SK-N-SH treated with all-trans-retinoic acid at 6 μM for 48 hours (cell line): ENCODE results near the gene BZW1.

Source experiments
- ATAC-seq: fragments of 200-7000 bp; cut with Tn5 transposase; 3 replicates; pipeline ENCODE4 v1.9.1; 2020; ENCODE audit warnings: mild to moderate bottlenecking, moderate library complexity
- ARNTL ChIP-seq: fragments of 450-650 bp; formaldehyde crosslinking; IDR thresholded peaks from 2 replicates; pipeline ENCODE4 v1.5.0; 2020; ENCODE audit warnings: low read depth, mild to moderate bottlenecking, moderate library complexity, borderline replicate concordance
- BACH2 ChIP-seq: fragments of 250-450 bp; sonication (Bioruptor Pico); IDR thresholded peaks from 2 replicates; pipeline ENCODE4 v1.9.0; 2021; ENCODE audit warnings: mild to moderate bottlenecking, borderline replicate concordance
- CSDC2 ChIP-seq: fragments of 250-450 bp; sonication (Bioruptor Pico); IDR thresholded peaks from 2 replicates; pipeline ENCODE4 v1.5.0; 2020; ENCODE audit warnings: mild to moderate bottlenecking, moderate library complexity
- ESRRG ChIP-seq: fragments of 250-450 bp; sonication (Bioruptor Pico); IDR thresholded peaks from 2 replicates; pipeline ENCODE4 v1.6.1; 2021; ENCODE audit warnings: mild to moderate bottlenecking
- GLIS3 ChIP-seq: fragments of 250-450 bp; sonication (Bioruptor Pico); IDR thresholded peaks from 2 replicates; pipeline ENCODE4 v1.5.0; 2020; ENCODE audit warnings: mild to moderate bottlenecking, moderate library complexity
- ISL1 ChIP-seq: fragments of 250-450 bp; sonication (Bioruptor Pico); IDR thresholded peaks from 2 replicates; pipeline ENCODE4 v2.1.2; 2022; ENCODE audit warnings: mild to moderate bottlenecking, moderate library complexity
- OSR1 ChIP-seq: fragments of 250-450 bp; sonication (Bioruptor Pico); IDR thresholded peaks from 2 replicates; pipeline ENCODE4 v1.8.0; 2022; ENCODE audit warnings: moderate library complexity, mild to moderate bottlenecking, inconsistent platforms
- PPARA ChIP-seq: fragments of 250-450 bp; sonication (Bioruptor Pico); IDR thresholded peaks from 2 replicates; pipeline ENCODE4 v1.5.0; 2020; ENCODE audit warnings: mild to moderate bottlenecking, borderline replicate concordance
- RARB ChIP-seq: fragments of 250-450 bp; sonication (Bioruptor Pico); IDR thresholded peaks from 2 replicates; pipeline ENCODE4 v1.8.0; 2021; ENCODE audit warnings: mild to moderate bottlenecking, moderate library complexity
- TCF4 ChIP-seq: fragments of 250-450 bp; sonication (Bioruptor Pico); IDR thresholded peaks from 2 replicates; pipeline ENCODE4 v1.8.0; 2021; ENCODE audit warnings: mild to moderate bottlenecking, moderate library complexity, borderline replicate concordance
- TOX ChIP-seq: fragments of 250-450 bp; sonication (Bioruptor Pico); IDR thresholded peaks from 2 replicates; pipeline ENCODE4 v1.8.0; 2021; ENCODE audit warnings: mild to moderate bottlenecking, moderate library complexity, borderline replicate concordance
- ZC3H10 ChIP-seq: fragments of 250-450 bp; sonication (Bioruptor Pico); IDR thresholded peaks from 2 replicates; pipeline ENCODE4 v1.5.1; 2021; ENCODE audit warnings: mild to moderate bottlenecking, moderate library complexity
- ZFP3 ChIP-seq: fragments of 250-450 bp; sonication (Bioruptor Pico); IDR thresholded peaks from 2 replicates; pipeline ENCODE4 v1.5.0; 2020; ENCODE audit warnings: mild to moderate bottlenecking, moderate library complexity
- ZFP30 ChIP-seq: fragments of 450-650 bp; formaldehyde crosslinking; IDR thresholded peaks from 2 replicates; pipeline ENCODE4 v1.5.0; 2022; ENCODE audit warnings: mild to moderate bottlenecking, moderate library complexity
- ZNF565 ChIP-seq: fragments of 450-650 bp; formaldehyde crosslinking; conservative IDR thresholded peaks from 2 replicates; pipeline ENCODE4 v1.5.0; 2020; ENCODE audit warnings: low read depth, mild to moderate bottlenecking, moderate library complexity
- ZNF70 ChIP-seq: fragments of 450-650 bp; formaldehyde crosslinking; IDR thresholded peaks from 2 replicates; pipeline ENCODE4 v1.5.0; 2020; ENCODE audit warnings: mild to moderate bottlenecking, moderate library complexity
- ZNF8 ChIP-seq: fragments of 450-650 bp; formaldehyde crosslinking; IDR thresholded peaks from 2 replicates; pipeline ENCODE4 v1.5.0; 2020; ENCODE audit warnings: mild to moderate bottlenecking, moderate library complexity
- TF ChIP-seq, protein P1 (sequence below): fragments of 250-450 bp; sonication (Bioruptor Pico); IDR thresholded peaks from 2 replicates; pipeline ENCODE4 v1.5.1; 2020; ENCODE audit warnings: low read depth, mild to moderate bottlenecking, moderate library complexity
- TF ChIP-seq, protein P2 (sequence below): fragments of 250-450 bp; sonication (Bioruptor Pico); IDR thresholded peaks from 2 replicates; pipeline ENCODE4 v1.8.0; 2020; ENCODE audit warnings: mild to moderate bottlenecking, moderate library complexity, borderline replicate concordance
- TF ChIP-seq, protein P3 (sequence below): fragments of 250-450 bp; sonication (Bioruptor Pico); IDR thresholded peaks from 2 replicates; pipeline ENCODE4 v1.8.0; 2021; ENCODE audit warnings: low read depth, mild to moderate bottlenecking, moderate library complexity, borderline replicate concordance
- TF ChIP-seq, protein P4 (sequence below): fragments of 250-450 bp; sonication (Bioruptor Pico); IDR thresholded peaks from 2 replicates; pipeline ENCODE4 v1.5.0; 2020; ENCODE audit warnings: mild to moderate bottlenecking, moderate library complexity
- TF ChIP-seq, protein P5 (sequence below): fragments of 250-450 bp; sonication (Bioruptor Pico); IDR thresholded peaks from 2 replicates; pipeline ENCODE4 v1.5.1; 2021; ENCODE audit warnings: mild to moderate bottlenecking, moderate library complexity

The BZW1 gene

DNA sequence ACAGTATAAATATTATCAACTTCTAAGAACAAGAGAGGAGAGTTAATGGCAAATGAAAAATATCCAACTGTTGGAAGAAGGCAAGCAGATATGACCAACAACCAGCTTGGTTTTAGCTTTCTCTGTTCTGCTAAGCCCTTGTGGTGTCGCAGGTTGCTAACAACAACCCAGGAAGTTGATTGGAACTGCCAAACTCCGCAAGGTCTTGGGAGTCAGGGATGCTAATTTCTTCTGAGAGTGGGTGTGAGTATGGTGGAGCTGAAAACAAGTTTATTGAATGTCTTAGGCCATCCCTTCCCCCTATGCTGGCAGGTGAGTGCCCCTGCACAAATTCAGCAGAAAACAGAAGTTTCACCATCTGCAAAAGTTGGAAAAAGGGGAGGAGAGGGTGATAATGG lies 17.5 kb downstream of the BZW1 start:
- ATAC-seq, result peak; percentile 11; the same call in 2 of the 3 replicates
- TF ChIP-seq GLIS3 (CRISPR knock-in tag) (no peak), CSDC2 (CRISPR knock-in tag) (no peak), OSR1 (CRISPR knock-in tag) (no peak), ESRRG (no peak), ZNF70 (CRISPR knock-in tag) (no peak), ZC3H10 (CRISPR knock-in tag) (no peak), BACH2 (CRISPR knock-in tag) (no peak), RARB (no peak), TOX (CRISPR knock-in tag) (no peak), ZFP3 (no peak), ZNF8 (CRISPR knock-in tag) (no peak), PPARA (CRISPR knock-in tag) (no peak), ISL1 (CRISPR knock-in tag) (no peak), ZFP30 (CRISPR knock-in tag) (no peak), ZNF565 (CRISPR knock-in tag) (no peak)
- TF ChIP-seq, protein P1, sequence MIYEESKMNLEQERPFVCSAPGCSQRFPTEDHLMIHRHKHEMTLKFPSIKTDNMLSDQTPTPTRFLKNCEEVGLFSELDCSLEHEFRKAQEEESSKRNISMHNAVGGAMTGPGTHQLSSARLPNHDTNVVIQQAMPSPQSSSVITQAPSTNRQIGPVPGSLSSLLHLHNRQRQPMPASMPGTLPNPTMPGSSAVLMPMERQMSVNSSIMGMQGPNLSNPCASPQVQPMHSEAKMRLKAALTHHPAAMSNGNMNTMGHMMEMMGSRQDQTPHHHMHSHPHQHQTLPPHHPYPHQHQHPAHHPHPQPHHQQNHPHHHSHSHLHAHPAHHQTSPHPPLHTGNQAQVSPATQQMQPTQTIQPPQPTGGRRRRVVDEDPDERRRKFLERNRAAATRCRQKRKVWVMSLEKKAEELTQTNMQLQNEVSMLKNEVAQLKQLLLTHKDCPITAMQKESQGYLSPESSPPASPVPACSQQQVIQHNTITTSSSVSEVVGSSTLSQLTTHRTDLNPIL (CRISPR knock-in tag), result no peak
- TF ChIP-seq, protein P2, sequence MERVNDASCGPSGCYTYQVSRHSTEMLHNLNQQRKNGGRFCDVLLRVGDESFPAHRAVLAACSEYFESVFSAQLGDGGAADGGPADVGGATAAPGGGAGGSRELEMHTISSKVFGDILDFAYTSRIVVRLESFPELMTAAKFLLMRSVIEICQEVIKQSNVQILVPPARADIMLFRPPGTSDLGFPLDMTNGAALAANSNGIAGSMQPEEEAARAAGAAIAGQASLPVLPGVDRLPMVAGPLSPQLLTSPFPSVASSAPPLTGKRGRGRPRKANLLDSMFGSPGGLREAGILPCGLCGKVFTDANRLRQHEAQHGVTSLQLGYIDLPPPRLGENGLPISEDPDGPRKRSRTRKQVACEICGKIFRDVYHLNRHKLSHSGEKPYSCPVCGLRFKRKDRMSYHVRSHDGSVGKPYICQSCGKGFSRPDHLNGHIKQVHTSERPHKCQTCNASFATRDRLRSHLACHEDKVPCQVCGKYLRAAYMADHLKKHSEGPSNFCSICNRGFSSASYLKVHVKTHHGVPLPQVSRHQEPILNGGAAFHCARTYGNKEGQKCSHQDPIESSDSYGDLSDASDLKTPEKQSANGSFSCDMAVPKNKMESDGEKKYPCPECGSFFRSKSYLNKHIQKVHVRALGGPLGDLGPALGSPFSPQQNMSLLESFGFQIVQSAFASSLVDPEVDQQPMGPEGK, result no peak
- TF ChIP-seq, protein P3, sequence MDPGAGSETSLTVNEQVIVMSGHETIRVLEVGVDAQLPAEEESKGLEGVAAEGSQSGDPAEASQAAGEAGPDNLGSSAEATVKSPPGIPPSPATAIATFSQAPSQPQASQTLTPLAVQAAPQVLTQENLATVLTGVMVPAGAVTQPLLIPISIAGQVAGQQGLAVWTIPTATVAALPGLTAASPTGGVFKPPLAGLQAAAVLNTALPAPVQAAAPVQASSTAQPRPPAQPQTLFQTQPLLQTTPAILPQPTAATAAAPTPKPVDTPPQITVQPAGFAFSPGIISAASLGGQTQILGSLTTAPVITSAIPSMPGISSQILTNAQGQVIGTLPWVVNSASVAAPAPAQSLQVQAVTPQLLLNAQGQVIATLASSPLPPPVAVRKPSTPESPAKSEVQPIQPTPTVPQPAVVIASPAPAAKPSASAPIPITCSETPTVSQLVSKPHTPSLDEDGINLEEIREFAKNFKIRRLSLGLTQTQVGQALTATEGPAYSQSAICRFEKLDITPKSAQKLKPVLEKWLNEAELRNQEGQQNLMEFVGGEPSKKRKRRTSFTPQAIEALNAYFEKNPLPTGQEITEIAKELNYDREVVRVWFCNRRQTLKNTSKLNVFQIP, result no peak
- TF ChIP-seq, protein P4, sequence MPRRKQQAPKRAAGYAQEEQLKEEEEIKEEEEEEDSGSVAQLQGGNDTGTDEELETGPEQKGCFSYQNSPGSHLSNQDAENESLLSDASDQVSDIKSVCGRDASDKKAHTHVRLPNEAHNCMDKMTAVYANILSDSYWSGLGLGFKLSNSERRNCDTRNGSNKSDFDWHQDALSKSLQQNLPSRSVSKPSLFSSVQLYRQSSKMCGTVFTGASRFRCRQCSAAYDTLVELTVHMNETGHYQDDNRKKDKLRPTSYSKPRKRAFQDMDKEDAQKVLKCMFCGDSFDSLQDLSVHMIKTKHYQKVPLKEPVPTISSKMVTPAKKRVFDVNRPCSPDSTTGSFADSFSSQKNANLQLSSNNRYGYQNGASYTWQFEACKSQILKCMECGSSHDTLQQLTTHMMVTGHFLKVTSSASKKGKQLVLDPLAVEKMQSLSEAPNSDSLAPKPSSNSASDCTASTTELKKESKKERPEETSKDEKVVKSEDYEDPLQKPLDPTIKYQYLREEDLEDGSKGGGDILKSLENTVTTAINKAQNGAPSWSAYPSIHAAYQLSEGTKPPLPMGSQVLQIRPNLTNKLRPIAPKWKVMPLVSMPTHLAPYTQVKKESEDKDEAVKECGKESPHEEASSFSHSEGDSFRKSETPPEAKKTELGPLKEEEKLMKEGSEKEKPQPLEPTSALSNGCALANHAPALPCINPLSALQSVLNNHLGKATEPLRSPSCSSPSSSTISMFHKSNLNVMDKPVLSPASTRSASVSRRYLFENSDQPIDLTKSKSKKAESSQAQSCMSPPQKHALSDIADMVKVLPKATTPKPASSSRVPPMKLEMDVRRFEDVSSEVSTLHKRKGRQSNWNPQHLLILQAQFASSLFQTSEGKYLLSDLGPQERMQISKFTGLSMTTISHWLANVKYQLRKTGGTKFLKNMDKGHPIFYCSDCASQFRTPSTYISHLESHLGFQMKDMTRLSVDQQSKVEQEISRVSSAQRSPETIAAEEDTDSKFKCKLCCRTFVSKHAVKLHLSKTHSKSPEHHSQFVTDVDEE, result no peak

DNA sequence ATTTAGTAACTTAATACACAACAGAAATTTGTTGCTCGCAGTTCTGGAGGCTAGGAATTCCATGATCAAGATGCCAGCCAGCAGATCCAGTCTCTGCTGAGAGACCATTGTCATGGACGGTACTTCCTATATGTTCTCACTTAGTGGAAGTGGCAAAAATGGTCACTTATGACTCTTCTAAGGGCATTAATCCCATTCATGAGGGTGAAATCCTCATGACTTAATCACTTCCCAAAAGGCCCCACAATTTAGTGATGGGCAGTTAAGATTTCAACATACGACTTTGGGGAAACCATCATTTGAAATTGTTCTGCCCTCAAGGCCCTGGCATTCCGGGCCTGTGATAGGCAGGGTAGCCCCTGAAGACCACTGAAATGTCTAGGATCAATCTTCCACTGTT lies 23.0 kb downstream of the BZW1 start:
- TF ChIP-seq ZNF8 (CRISPR knock-in tag) (no peak), ISL1 (CRISPR knock-in tag) (no peak), ESRRG (no peak), CSDC2 (CRISPR knock-in tag) (no peak), ARNTL (CRISPR knock-in tag) (no peak), RARB (no peak), BACH2 (CRISPR knock-in tag) (no peak), TCF4 (CRISPR knock-in tag) (no peak), PPARA (CRISPR knock-in tag) (no peak), GLIS3 (CRISPR knock-in tag) (no peak), ZNF70 (CRISPR knock-in tag) (no peak), ZNF565 (CRISPR knock-in tag) (no peak), OSR1 (CRISPR knock-in tag) (no peak), ZFP3 (no peak), ZC3H10 (CRISPR knock-in tag) (no peak), ZFP30 (CRISPR knock-in tag) (no peak)
- TF ChIP-seq, protein P5, sequence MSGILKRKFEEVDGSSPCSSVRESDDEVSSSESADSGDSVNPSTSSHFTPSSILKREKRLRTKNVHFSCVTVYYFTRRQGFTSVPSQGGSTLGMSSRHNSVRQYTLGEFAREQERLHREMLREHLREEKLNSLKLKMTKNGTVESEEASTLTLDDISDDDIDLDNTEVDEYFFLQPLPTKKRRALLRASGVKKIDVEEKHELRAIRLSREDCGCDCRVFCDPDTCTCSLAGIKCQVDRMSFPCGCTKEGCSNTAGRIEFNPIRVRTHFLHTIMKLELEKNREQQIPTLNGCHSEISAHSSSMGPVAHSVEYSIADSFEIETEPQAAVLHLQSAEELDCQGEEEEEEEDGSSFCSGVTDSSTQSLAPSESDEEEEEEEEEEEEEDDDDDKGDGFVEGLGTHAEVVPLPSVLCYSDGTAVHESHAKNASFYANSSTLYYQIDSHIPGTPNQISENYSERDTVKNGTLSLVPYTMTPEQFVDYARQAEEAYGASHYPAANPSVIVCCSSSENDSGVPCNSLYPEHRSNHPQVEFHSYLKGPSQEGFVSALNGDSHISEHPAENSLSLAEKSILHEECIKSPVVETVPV (CRISPR knock-in tag), result no peak
- TF ChIP-seq, protein P3, result no peak
- TF ChIP-seq, protein P4, result no peak
- TF ChIP-seq, protein P2, result no peak
- TF ChIP-seq, all 23 proteins: peak for 0
- ATAC-seq, result no peak
